Measurements from ENCODE around the gene RAN. TPM values are rescaled to one million over a fixed set of nuclear protein-coding genes. Genes with fewer than 3 reads are reported as not detected.

RAN gene
- total and polyA plus RNA-seq, 9 of the 15 experiments (the other 6 are each of a cell fraction or from before 2014, with no cell fraction given): 1,687 to 3,820 (median 2,300) TPM

DNA sequence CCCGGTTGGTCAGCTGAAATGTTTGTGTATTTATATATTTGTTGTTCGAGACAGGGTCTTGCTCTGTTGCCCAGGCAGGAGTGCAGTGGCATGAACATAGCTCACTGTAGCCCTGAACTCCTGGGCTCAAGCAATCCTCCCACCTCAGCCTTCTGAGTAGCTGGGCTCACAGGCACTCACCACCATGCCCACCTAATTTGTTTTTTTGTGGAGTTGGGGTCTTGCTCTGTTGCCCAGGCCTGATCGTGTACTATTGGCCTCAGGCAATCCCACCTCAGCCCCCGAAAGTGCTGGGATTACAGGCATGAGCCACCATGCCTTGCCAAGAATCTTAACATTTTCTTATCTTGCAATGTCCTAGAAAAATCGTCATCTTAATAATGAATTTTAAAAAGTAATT is 3.3 kb downstream of the RAN start:
- H3K9me3 ChIP-seq (replicated peaks; ENCODE audit: control insufficient read depth, insufficient read depth, low read depth, low read length): no peaks in the 10 kb centered on the region
- H4K20me1 ChIP-seq (replicated peaks; ENCODE audit: control insufficient read depth, insufficient read depth, low read length): peaks cover 8% of the 10 kb centered on the region
- no peaks in the 10 kb centered on the region for H3K9me1 ChIP-seq (ENCODE audit: control insufficient read depth, insufficient read depth, low read length)
- peaks cover 37 to 41% of the 10 kb centered on the region in 2 experiments; a peak in 4 of 5 replicates for H3K4me1 ChIP-seq (replicated peaks in 1 of 2; ENCODE audit: control insufficient read depth in 2 of 2, insufficient read depth in 2 of 2, low read length in 2 of 2)
- no peak for DNase-seq (ENCODE audit: extremely low read depth in 1 of 4, low spot score in 3 of 4)
- H3K9ac ChIP-seq (ENCODE audit: insufficient read depth in 1 of 2, low read depth in 2 of 2, low read length in 2 of 2): peak overlapping the region; percentile 81 to 97
- in situ Hi-C loops (cut with MboI) (no loop called here), intact Hi-C loops (cut with micrococcal nuclease) (no loop called here)
- CTCF ChIA-PET (ENCODE audit: low intra/inter-chr PET ratio): no interaction called here
- TF ChIP-seq ZNF121 (CRISPR knock-in tag; conservative IDR thresholded peaks at IDR 0.05): peak; percentile 83
- TF ChIP-seq, protein P1, sequence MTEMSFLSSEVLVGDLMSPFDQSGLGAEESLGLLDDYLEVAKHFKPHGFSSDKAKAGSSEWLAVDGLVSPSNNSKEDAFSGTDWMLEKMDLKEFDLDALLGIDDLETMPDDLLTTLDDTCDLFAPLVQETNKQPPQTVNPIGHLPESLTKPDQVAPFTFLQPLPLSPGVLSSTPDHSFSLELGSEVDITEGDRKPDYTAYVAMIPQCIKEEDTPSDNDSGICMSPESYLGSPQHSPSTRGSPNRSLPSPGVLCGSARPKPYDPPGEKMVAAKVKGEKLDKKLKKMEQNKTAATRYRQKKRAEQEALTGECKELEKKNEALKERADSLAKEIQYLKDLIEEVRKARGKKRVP (CRISPR knock-in tag; IDR thresholded peaks at IDR 0.05): no peak
- TF ChIP-seq POLR2A (conservative IDR thresholded peaks at IDR 0.05): 0 out of 2 replicates have a peak, but pooled peaks have one; percentile 3
- no peak for TF ChIP-seq ELF4 (CRISPR knock-in tag; IDR thresholded peaks at IDR 0.05)
- no peak for TF ChIP-seq ZNF354B (CRISPR knock-in tag; IDR thresholded peaks at IDR 0.05)
- no peak for TF ChIP-seq ZNF274 (IDR thresholded peaks at IDR 0.05; ENCODE audit: borderline replicate concordance, low read depth, low read length)
- TF ChIP-seq, protein P2, sequence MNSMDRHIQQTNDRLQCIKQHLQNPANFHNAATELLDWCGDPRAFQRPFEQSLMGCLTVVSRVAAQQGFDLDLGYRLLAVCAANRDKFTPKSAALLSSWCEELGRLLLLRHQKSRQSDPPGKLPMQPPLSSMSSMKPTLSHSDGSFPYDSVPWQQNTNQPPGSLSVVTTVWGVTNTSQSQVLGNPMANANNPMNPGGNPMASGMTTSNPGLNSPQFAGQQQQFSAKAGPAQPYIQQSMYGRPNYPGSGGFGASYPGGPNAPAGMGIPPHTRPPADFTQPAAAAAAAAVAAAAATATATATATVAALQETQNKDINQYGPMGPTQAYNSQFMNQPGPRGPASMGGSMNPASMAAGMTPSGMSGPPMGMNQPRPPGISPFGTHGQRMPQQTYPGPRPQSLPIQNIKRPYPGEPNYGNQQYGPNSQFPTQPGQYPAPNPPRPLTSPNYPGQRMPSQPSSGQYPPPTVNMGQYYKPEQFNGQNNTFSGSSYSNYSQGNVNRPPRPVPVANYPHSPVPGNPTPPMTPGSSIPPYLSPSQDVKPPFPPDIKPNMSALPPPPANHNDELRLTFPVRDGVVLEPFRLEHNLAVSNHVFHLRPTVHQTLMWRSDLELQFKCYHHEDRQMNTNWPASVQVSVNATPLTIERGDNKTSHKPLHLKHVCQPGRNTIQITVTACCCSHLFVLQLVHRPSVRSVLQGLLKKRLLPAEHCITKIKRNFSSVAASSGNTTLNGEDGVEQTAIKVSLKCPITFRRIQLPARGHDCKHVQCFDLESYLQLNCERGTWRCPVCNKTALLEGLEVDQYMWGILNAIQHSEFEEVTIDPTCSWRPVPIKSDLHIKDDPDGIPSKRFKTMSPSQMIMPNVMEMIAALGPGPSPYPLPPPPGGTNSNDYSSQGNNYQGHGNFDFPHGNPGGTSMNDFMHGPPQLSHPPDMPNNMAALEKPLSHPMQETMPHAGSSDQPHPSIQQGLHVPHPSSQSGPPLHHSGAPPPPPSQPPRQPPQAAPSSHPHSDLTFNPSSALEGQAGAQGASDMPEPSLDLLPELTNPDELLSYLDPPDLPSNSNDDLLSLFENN (IDR thresholded peaks at IDR 0.05; ENCODE audit: low read depth in 2 of 2, low read length in 2 of 2): no peak
- 0 out of 2 replicates have a peak, but pooled peaks have one; percentile 28 for TF ChIP-seq RBFOX2 (IDR thresholded peaks at IDR 0.05; ENCODE audit: low read depth, low read length)
- TF ChIP-seq PML (IDR thresholded peaks at IDR 0.05; ENCODE audit: low read length): no peak
- TF ChIP-seq BCL6 (CRISPR knock-in tag; IDR thresholded peaks at IDR 0.05): no peak
- FAIRE-seq: no peak
- POLR2A ChIA-PET: interaction anchor here (0.9 to 1.9 kb wide), 3 partner anchors 11 to 38 kb away, joined by 3 to 7 read pairs (median 3); no protein-coding TSS in a partner anchor
- H3K27ac ChIP-seq (ENCODE audit: extremely low read depth, low read depth, low read length): no peak overlapping the region; the same call in 2 of the 3 replicates
- peaks cover 51% of the 10 kb centered on the region for H3K36me3 ChIP-seq (ENCODE audit: control insufficient read depth, insufficient read depth, low read length)
- ATAC-seq: no peak
- no peak overlapping the region for H2AFZ ChIP-seq (ENCODE audit: low read depth, low read length)
- WGBS (ENCODE audit: insufficient coverage, low coverage, missing lambda C conversion rate): 88% methylated on average over 5 of the region's 5 CpGs
- H3K79me2 ChIP-seq (ENCODE audit: control insufficient read depth, insufficient read depth, low read length): peaks cover 51% of the 10 kb centered on the region
- H3K4me2 ChIP-seq (ENCODE audit: insufficient read depth, low read length): no peak overlapping the region
- H3K4me3 ChIP-seq: no peak overlapping the region
- BruUV-seq (replicated peaks): no TSS peak
- H3K27me3 ChIP-seq (ENCODE audit: control insufficient read depth in 2 of 2, insufficient read depth in 2 of 2, low read length in 2 of 2): no peaks in the 10 kb centered on the region

All from K562 (cell line).